Measurements from ENCODE around the gene HPS4.
A peak's percentile ranks its signal among the peaks of the same experiment; 100 is the strongest.
"Not testable (repeated sequence)": the region's sequence is repeated elsewhere in the genome, so short reads cannot be mapped to it uniquely, and the experiment has no call there.

The HPS4 gene

DNA sequence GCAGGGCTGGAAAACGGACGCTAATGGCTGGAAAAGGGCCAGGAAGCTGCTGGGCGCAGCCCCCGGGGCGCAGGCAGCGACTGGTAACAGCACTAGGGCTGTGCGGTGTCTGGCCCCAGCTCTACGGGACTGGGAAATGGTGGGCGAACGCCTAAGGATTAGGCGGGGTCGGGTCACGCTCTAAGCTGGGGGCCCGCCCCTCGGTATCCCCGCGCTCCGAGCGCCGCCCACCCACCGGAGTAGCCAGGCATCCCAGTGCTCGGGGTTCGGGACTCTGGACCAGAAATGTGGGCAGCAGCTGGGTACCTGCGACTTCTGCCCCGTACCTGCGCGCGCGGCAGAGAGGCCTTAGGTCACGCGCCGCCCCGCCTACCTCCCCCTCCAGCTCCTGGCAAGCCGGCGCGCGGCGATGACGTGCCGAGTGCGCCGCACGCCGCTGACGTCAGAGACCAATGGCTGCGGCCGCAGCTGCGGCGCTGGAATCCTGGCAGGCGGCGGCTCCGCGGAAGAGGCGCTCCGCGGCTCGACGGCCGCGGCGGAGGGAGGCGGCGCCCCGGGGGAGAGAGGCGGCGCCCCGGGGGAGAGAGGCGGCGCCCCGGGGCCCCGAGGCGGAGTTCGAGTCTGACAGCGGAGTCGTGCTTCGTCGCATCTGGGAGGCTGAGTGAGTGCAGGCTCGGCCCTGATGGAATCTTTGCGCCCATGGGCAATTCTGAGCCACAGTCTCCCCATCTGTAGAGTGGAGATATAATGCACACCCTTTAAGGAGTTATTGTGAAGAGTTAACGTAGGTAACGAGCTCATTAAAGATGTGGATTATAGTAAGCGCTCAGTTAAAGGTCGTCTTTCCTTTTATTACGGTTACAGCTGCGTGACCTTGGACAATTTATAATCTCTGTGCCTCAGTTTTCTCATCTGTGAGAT lies at the start of gene HPS4, which contains the start of gene SRRD:
Gene HPS4 (minus strand): TSS at position 345 of the 921 bp plus-strand sequence. CDS start 2,021 bp downstream, outside the sequence.
Gene SRRD (plus strand): TSS at position 439 of the 921 bp plus-strand sequence. CDS start 14 bp downstream, at position 453.
- peak; percentile 92 for DNase-seq (ENCODE audit: low read depth)

DNA sequence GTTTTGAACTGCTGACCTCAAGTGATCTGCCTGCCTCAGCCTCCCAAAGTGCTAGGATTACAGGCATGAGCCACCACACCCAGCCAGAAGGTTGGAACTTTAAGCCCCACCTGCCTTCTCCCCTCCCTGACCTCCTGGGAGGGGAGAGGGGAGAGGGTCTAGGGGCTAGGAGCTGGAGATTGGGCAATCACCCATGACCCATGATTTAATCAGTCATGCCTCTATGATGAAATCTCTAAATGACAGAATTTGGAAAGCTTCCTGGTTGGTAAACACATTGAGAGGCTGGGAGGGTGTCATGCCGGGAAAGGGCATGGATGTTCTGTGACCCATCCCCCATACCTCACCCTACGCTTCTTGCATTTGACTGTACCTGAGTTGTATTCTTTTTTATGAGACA lies 45.8 kb upstream of the HPS4 start:
- DNase-seq (ENCODE audit: low read depth): no peak

DNA sequence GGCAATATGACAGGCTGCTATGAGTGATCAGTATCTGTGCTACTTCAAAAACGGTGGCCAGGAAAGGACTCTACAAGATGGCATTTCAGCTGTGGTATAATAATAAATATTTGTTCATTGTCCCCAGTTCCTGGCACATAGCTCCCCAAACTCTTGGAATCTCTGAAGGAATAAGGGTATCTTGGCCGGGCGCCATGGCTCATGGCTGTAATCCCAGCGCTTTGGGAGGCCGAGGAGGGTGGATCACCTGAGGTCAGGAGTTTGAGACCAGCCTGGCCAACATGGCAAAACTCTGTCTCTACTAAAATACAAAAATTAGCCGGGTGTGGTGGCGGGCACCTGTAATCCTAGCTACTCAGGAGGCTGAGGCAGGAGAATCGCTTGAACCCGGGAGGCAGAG lies 44.9 kb upstream of the HPS4 start:
- not testable (repeated sequence) for DNase-seq (ENCODE audit: low read depth)

DNA sequence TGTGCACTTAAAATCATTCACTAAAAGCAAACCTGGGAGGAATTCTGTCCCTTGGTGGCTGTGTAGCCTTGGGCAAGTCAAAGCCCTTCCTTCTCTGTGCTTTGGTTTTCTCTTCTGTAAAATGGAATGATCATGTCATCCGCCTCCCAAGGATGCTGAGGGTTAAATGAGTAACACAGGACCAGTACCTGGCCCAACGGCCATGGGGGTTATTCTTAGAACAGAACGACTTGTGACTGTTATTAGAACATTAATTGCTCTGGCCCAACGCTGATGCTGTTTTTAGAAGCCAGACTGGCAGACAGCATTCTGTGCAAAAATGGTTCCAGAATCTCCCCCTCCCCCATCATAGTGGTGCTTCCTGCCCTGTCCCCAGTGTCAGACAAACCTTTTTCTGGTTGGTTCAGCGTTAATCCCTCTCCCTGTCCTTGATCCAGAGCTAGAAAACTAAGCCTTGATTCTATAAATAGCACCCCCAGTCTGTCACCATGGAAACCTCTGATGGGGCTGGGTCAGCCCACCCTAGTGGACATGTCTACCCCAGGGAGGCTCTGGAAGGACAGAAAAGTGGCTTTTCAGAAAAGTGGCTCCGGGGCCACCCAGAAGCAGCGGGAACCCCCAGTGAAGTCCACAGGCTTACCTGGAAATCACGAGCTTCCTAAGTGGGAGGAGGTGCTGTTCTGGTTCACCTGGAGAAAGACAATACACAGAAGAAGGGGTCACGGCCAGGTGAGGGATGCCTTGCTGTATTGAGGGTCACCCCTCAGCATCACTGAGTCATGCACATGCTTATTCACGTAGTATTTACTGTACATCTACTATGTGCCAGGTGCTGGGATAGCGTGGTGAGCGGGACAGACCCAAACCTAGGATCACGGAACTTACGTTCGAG lies 44.2 kb upstream of the HPS4 start:
- DNase-seq (ENCODE audit: low read depth): no peak

DNA sequence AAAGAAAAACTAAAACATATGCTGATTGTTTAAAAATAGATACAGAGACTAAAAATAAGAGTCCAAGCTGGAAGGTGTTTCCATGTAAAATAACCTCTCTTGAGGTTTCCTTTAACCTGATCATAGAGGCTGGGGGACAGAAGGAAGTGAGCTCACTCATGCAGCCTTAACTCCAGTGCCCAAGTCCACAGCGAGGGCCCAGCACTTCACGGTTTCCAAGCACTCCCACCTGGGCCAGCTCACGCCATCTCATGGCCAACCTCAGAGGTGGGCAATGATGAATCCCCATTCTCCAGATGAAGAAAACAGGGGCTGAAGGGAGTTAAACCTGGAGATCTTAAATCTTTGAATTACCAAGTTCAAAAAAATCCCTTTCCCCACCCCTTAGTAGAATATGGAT lies 43.6 kb upstream of the HPS4 start:
- no peak for DNase-seq (ENCODE audit: low read depth)

DNA sequence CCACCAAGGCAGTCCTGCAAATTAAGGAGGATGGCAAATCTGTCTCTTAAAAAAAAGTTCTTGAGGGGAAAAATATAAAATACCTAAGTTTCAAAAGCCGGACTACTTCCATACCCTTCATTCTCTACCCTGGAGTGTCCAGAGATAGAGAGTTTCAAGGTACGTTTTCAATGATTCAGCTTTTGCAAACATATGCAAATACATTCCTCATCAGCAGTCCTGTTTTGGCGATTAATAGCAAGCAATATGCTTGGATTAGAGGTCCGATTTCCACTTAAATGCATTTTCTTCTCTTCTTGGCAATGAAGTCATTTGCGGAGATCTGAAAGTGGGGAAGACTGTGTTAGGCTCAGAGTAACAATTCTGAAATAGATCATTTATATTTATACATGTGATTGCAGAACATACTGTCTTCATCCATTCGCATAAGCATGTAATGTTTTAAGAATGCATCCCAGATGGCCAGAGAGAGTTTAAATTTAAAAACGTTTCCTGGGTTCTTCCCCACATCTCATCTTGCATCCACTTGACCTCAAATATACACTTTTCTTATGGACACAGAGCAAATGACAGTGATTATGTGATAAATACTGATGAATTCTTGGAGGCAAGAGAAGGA lies 42.5 kb upstream of the HPS4 start:
- no peak for DNase-seq (ENCODE audit: low read depth)

DNA sequence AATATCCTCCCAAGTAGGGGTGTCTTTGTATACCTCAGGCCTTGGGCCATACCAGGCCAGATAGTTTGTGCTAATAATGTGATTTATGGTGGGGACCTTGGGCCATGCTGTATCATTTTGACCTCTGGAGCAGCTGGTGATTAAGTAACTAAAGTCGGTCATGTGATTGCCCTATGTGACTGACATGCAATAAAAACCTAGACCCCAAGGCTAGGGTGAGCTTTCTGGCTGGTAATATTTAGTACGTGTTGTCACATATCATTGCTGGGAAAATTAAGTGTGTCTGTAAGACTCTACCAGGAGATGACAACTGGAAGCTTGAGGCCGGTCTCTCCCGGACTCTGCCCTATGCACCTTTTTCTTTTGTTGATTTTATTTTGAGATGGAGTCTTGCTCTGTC lies 41.3 kb upstream of the HPS4 start:
- DNase-seq (ENCODE audit: low read depth): no peak

DNA sequence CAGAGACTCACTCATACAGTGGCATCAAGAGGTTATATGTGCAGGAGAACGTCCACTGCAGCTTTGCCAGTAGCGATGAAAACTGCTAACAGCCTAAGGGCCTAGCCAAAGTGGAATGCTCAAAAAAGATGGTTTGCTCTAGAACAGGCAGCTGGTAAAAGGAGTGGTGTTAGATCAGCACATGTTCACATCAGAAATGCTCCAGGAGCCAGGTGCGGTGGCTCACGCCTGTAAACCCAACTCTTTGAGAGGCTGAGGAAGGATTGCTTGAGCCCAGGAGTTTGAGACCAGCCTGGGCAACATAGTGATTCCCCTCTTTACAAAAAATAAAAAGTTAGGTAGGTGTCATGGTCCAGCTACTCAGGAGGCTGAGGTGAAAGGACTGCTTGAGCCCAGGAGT lies 39.0 kb upstream of the HPS4 start:
- no peak for DNase-seq (ENCODE audit: low read depth)

DNA sequence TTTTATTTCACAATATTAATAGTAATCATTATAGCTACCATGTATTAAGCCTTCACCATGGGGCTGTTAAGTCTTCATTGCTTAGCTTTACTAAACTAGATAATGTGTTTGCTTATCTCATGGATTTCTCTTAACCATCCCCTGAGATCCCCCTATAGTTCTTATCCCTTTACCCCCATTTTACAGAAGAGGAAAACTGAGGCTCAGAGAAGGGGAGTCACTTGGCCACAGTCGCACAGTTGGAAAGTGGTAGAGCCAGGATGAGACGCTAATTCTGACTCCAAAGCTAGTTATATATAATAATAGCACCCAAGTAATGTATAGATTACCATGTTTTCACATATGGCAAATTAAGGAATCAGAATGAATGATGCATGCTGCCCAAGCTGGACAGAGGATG lies 38.4 kb upstream of the HPS4 start:
- DNase-seq (ENCODE audit: low read depth): no peak

DNA sequence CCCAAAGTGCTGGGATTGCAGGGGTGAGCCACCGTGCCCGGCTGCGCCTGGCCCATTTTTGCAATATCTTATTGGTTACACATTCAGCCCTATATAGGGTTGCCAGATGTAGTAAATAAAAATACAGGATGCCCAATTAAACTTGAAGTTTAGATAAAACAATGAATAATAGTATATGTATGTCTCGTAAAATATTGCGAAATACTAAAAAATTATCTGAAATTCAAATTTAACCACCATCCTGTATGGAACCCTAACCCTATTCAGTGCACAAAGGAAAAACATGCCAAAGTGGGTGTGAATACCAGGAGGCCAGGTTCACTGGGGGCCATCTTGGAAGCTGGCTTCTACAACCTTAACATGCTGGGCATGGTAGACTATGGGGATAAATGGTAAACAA lies 33.8 kb upstream of the HPS4 start:
- DNase-seq (ENCODE audit: low read depth): no peak

DNA sequence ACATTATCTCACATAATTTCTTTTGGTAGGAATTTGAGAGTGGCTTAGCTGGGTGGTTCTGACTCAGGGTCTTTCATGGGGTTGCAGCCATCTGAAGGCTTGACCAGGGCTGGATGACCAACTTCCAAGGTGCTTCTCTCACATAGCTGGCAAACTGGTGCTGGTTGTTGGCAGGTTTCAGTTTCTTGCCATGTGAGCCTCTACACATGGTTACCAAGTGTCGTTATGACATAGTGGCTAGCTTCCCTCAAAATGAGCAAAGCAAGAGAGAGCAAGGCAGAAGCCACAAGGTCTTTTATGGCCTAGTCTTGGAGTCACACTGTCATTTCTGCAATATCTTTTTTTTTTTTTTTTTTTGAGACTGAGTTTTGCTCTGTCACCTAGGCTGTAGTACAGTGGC lies 32.9 kb upstream of the HPS4 start:
- no peak for DNase-seq (ENCODE audit: low read depth)

DNA sequence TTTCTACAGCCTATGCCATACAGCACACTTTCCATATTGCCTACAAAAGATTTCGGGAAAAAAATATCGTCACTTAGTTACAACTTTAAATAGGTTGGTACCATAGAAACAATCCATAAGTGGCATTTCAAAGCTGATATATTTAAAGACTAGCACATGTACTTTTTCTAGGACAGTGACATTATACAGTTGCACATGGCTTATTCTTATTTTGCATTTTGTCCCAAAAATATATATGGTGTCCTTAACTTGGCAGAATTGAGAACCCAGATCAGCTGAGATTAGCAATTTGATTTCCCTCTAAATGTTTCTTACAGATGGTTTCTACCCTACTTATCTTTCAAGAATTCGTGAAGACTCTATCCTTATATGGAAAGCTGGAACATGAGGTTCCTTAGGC lies 32.3 kb upstream of the HPS4 start:
- DNase-seq (ENCODE audit: low read depth): no peak

DNA sequence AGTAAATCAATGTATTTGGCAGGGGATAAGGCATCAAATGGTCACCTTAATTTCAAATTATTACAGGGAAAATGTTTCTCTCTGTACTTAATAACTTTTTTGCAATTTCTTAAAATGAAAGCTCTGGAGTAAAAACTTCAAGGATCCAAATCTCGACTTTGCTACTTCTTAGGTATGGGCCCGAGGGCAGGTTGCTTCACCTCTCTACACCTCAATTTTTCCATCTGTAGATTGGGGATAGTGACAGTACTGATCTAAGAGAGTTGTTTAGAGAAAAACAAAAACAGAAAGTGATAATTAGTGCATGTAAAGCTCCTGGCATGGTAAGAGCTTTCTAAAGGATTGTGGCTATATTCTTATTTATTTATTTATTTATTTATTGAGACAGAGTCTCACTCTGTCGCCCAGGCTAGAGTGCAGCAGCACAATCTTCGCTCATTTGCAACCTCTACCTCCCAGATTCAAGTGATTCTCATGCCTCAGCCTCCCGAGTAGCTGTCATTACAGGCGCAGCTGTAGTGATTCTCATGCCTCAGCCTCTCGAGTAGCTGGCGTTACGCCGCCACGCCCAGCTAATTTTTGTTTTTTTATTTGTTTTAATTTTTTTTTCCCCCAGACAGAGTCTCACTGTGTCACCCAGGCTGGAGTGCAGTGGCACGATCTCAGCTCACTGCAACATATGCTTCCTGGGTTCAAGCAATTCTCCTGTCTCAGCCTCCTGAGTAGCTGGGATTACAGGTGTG lies 31.0 kb upstream of the HPS4 start:
- DNase-seq (ENCODE audit: low read depth): no peak

DNA sequence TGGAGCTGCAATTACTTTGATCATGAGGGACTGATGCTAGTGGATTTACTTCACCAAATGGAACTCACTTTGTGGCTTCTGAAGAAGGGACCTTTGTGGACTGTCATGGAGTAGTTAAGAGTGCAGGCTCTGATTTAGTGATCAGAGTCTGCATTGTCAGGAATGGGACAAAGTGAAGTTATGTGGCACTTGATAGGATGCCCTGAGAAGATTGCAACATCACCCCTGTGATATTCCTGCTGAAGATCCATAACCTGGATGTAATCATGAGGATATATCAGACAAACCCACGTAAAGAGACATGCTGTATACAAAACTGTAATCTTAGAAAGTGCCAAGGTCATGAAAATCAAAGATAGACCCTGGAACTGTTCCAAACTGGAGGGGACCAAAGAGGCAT lies 30.3 kb upstream of the HPS4 start:
- no peak for DNase-seq (ENCODE audit: low read depth)

DNA sequence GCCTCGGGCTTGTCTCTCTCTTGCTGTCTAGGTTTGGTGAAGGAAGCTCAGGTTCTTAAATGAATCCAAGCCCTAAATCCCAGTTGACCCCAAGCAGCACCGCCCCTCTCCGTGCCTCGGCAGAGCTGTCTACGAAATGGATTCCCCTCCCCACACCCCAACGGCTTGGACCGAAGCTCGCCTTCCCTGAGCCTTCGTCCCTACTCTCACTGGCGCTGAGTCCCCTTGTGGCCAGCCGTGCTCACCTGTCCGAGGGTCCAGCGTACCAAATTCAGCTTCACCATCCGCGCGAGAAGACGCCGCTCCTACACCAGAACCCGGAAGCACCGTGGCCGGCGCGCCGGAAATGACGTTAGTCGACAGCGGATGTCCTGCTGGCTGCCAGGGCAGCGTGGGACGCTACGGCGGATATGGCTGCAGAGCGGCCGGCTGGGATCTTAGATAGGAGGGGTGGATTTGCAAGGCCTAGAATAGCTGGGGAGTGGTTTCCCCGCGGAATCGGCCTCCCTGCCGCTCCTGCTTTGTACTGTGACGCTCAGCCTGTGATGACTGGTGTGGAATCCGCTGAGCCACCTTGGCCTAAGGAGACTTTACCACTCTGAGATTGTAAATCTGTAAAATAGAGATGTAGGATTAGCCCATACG lies 28.7 kb upstream of the HPS4 start, which contains the start of gene TFIP11:
Gene TFIP11 (minus strand): TSS at position 325 of the 645 bp plus-strand sequence. CDS start 2,201 bp downstream, outside the sequence.
- peak; percentile 92 for DNase-seq (ENCODE audit: low read depth)

DNA sequence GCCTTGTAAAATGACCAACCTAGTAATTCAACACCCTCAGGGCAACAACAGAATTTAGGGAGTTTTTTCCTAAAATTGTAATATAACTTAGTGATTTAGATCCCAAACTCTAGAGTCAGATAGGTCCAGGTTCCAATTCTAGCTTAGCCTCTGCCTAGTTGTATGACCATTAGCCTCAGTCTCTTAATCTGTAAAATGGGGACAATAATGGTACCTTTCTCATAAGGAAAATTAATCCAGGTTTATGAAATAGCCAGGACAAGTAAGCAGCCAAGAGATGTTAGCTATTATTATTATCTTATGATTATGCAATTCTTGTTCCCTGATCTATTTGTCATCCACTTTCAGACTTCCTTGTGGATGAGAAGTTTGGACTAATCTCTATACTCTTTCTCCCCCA lies 24.6 kb upstream of the HPS4 start:
- DNase-seq (ENCODE audit: low read depth): no peak

DNA sequence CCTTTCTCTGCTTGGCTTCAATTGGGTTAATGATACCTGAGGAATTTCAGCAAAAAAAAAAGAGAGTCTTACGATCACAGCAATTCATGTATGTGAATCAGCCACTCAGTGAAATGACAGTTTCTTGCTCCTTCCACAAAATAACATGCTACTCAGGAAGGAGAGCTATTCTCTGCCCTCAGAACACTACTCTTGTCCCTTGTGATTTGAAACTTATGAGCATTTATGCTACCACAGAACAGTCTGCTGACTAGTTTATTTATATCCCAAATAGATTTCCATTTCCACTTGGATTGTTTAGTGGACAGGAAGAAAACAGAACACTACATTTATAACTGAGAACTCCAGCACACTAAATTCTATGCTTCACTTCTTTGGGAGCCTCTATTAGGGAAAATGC lies 20.2 kb upstream of the HPS4 start:
- no peak for DNase-seq (ENCODE audit: low read depth)

DNA sequence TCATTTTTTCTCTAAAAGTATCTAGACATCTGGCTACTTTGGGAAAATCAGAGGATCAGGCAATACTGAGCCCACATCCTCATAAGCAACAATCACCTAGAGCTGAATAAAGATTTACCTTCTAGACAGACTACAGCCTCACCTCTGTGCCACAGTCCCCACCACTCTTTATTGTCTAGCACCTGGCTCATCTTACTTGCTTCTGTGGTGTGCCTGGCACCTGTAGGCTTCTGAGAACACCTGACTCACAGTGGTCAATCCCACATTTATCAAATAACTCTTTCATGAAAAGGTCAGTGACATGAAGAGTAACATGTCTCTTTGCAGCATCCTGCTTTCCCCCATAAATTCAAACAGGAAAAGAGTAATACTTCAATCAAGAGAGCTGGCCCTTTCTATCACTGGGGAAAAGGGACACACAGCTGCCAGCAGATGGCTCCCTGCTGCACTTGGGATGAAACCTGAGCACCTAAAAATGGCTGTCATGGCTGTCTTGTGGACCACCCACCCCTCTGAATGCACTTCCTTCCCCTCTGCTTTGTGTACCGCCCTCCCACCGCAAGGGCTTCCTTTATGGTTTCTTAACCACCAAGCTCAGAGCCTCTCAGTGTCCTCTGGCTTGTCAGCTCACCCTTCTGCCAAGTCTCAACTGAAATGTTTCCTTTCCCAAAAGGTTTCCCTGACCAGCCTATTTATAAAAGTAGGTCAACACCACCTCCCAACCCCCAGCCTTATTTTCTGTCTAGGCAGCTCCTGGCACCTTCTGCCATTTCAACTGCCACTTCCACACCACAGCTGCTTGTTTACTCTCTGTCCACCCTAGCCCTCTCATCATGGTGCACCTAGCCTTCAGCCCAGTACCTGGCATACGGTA lies 19.3 kb upstream of the HPS4 start:
- DNase-seq (ENCODE audit: low read depth): peak; percentile 57

DNA sequence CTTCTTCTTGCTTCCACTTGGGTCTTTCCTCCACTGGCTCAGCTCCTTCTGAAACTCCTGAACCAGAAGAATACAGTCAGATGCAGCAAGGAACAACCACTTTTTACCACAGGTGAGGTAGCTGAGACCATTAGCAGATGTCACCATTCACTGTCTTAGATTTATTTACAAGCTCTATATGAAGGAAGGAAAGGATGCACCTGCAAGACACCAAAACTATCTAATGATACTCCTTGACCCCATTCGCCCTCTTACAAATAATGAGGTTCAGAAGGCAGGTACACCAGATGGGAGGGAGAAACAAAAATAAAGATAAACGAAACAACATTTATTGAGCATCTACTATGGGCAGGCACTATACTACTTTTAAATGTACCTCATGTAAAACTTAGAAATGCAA lies 18.4 kb upstream of the HPS4 start:
- no peak for DNase-seq (ENCODE audit: low read depth)

DNA sequence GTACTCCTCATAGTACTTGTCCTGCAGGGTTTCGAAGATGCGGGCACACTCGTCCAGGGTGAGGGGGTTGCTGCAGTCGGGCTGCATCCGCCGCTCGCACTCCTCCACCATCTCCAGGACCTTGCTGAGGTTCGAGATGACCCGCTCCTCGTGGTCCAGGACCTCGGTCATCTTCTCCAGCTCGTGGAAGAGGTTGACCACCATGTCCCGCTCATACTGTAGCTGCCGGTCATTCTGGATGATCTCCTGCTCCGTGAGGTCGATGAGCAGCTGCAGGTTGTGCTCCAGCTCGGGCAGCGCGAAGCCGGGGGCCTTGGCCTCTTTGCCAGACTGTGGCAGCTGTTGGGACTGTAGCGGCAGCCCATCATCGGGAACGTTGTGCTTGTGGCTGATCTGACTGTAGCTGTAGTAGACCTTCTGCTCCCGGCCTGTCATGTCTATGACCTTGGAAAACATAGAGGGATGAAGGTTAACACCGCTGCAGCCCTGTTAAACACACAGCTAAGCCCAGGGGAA lies 15.7 kb upstream of the HPS4 start:
- DNase-seq (ENCODE audit: low read depth): no peak

Measured in ELR (cell line).